Stimulated activated CD8-positive, alpha-beta memory T cell treated with anti-CD3 and anti-CD28 coated beads, Interleukin-7, amount 100 ng/mL, for 4 hours (primary cell): ENCODE results near the gene MS4A4A.
A peak's percentile ranks its signal among the peaks of the same experiment; 100 is the strongest.
"Not testable (repeated sequence)": the region's sequence is repeated elsewhere in the genome, so short reads cannot be mapped to it uniquely, and the experiment has no call there.

Source experiments
- DNase-seq, 2 donors: peaks; one replicate each; pipeline ENCODE4 v3.0.0-alpha.2; 2020; ENCODE audit warnings: low read depth in 2 of 2

MS4A4A gene

GRCh38 chr11:60301884-60302283 lies 21.4 kb downstream of the MS4A4A start:
- DNase-seq: not testable (repeated sequence)

- no peak for DNase-seq
Measured at GRCh38 chr11:60303661-60304060, 23.2 kb downstream of the MS4A4A start.

GRCh38 chr11:60305906-60306619 lies 25.6 kb downstream of the MS4A4A start:
- DNase-seq: no peak

GRCh38 chr11:60307507-60308195 lies 27.2 kb downstream of the MS4A4A start:
- DNase-seq: no peak

GRCh38 chr11:60310407-60310998 lies 30.0 kb downstream of the MS4A4A start:
- no peak for DNase-seq

GRCh38 chr11:60314635-60315321 lies 34.3 kb downstream of the MS4A4A start:
- no peak for DNase-seq

GRCh38 chr11:60315871-60316270 lies 35.4 kb downstream of the MS4A4A start:
- no peak for DNase-seq

GRCh38 chr11:60316317-60316716 lies 35.9 kb downstream of the MS4A4A start:
- DNase-seq: no peak

GRCh38 chr11:60318726-60319125 lies 38.3 kb downstream of the MS4A4A start:
- DNase-seq: no peak

DNA sequence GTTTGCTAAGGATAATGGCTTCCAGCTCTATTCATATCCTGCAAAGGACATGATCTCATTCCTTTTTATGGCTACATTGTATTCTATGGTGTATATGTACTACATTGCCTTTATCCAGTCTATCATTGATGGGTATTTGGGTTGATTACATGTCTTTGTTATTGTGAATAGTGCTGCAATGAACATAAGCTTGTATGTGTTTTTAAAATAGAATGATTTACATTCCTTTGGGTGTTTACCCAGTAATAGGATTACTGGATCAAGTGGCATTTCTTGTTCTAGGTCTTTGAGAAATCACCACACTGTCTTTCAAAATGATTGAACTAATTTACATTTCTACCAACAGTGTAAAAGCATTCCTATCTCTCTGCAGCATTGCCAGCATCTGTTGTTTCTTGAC lies 40.6 kb downstream of the MS4A4A start:
- no peak for DNase-seq

DNA sequence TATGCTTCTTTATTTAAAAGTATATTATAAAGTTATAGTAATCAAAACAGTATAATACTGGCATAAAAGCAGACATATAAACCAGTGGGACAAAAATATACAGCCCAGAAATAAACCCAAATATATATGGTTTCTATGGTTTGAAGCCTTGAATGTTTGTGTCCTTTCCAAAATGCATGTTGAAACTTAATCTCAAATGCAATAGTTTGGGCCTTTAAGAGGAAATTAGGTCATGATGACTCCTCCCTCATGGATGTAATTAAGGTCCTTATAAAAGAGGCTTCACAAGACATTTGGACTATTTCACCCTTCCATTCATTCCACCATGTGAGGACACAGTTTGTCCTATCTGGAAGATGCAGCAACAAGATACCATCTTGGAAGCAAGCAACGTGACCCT lies 46.5 kb downstream of the MS4A4A start, which contains the start of gene MS4A6E:
MS4A6E (plus strand) TSS at position 301 of the 400 bp plus-strand sequence. CDS start 7,641 bp downstream, outside the sequence.
- no peak for DNase-seq

GRCh38 chr11:60328460-60328859 lies 48.0 kb downstream of the MS4A4A start:
- DNase-seq: no peak

DNA sequence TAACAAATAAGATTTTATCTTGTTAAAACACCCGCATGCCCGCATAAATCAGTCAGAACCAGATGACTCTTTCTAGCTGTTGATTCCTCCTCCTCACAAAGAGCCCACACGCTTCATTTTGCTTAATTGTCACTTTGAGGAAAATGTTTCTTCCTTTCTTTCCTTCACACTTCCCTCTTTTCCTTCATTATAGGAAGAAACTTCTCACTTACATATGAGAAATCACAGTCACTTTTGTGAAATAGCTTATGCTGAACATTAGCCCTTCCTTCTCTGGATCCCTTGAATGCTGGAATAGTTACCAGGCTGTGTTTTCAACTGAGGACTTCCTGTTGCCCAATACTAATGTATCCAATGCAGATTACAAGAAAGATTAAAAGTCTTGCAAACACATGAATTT lies 52.4 kb downstream of the MS4A4A start:
- no peak for DNase-seq

DNA sequence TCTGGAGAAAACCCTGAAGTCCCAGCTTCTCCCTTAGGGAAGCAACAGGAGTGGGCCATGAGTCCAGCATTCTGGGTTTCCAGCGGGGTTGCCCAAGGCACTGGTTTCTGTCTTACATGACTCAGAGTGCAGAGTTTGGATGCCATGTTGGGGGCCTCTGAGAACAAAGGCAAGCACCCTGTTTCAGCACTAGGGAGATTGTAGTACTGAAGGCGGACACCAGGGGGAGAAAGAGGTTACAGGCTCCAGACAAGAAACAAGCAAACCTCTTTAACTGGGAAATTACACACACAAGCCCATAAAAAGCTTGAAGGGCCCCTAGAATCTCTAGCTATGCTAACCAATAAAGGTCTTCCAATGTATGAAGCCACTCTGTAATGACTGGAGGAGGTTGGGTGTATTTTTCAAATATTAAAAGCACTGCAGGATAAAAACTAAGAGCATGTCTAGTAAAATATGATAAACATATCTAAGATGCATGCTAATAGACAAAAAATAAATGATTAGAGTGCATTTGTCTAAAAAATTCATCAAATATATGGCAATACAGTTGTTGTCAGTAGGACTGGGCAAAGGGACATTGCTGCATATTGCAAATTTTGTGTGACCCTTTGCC lies 53.6 kb downstream of the MS4A4A start:
- DNase-seq: peak; percentile 8 to 12

- no peak for DNase-seq
Measured at GRCh38 chr11:60336767-60337391, 56.4 kb downstream of the MS4A4A start.

GRCh38 chr11:60338053-60338452 lies 57.6 kb downstream of the MS4A4A start:
- no peak for DNase-seq

DNA sequence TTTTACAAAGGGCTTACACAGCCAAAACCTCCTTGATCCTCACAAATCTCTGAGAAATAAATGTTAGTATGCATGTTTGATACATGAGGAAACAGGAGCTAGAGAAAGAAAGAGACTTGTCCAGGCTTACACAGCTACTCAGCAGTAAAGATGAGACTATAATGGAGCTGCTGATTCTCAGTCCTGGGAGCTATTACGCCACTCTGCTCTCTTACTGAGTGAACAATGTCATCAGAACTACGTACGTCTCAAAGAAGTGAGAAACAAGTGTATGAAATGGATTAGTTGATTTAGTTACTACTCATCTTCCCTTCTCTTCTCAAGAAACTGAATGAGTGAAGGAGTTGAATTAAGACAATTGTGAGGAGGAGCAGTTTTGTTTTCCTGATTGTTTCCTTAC lies 58.9 kb downstream of the MS4A4A start:
- DNase-seq: no peak

DNA sequence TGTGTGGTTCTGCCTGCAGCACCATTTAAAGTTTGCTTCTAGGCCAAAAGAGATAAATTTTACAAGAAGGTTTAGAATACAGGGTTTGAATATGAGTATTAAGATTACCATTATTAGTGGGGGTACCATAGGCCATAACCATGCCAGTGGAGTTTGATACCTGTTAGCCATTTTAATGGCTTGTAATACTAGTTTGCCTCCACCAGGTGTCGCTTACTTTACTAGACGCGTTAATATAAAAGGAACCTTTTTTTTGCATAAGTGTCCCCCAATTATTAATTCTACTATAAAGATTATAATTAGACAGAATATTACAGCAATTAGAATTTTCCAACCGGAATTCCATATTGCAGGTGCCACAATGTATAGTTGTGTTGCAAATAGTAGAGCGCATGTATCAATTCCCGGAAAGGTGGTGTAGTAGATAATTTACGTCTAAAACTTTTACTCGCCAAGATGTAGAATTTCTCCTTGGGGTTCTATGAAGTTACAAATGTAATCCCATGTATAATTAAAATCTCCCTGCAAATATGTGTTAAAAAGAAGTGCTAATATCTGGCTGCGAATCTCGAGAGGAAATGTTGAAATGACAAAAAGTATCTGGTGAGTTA lies 62.7 kb downstream of the MS4A4A start:
- DNase-seq: no peak

- DNase-seq: no peak
Measured at GRCh38 chr11:60344146-60344545, 63.7 kb downstream of the MS4A4A start.

DNA sequence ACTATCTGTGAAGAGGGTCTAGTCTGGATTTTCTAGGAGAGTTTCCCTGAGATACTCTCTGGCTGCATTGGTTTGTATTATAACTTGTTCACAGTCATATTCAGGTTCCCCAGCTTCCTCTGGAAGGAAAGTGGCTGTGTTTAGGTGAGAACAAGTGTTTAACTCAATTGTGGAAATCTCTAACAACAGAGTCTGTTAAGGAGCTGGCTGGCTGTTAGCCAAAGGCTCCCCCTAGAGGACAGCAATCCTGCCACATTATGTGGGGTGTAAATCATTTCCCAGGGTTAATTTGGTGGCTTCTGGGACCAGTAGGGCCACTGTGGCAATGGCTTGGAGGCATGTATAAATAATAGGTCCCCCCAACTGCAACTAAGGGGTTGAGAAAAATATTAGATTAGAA lies 65.0 kb downstream of the MS4A4A start:
- no peak for DNase-seq
